HG02840 (cell line): Measurements from ENCODE around the gene RABGAP1.

ENCODE experiments used
- ATAC-seq: cut with Tn5 transposase; IDR thresholded peaks from one replicate; pipeline ENCODE4 v1.9.1; 2021; ENCODE audit warnings: mild to moderate bottlenecking, moderate library complexity, moderate number of reproducible peaks; ENCODE audit not compliant: unreplicated experiment, low FRiP score

The RABGAP1 gene

DNA sequence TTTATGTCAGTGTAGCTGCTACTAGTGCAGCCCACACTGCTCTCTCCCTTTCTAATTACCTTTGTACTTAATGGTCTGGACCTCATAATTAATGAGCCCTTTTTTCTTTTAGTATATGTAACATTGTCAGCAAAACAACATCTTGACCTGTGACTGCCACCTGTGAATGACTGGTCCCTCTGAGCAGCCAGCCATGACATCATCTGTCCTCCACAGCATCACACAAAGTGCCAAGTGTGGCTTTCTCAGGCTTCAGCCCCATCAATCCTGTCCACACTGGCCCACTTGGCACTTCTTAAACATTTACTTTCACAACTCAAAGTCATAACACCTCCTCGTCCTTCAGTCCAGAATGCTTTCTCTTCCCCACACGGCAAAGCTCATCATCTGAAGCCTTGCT is 197.3 kb downstream of the RABGAP1 start:
- no peak for ATAC-seq

DNA sequence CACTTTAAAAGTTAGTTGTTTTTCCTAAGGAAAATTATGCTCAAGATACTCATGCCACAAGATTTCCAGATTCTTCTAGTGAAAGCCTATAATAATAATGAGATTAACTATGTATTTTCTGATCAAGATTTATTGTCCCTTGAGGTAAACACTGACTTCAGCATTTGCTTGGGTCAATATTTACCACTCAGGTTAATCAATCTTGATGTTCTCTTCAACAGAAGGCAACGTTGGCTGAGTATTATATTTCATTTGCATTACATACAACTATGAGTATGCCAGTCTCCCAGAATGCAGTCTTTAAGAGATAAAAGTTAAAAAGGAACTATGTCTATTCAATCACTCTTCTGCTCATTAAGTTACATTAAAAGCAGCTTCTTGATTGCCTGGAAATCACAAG is 208.2 kb downstream of the RABGAP1 start:
- no peak for ATAC-seq

DNA sequence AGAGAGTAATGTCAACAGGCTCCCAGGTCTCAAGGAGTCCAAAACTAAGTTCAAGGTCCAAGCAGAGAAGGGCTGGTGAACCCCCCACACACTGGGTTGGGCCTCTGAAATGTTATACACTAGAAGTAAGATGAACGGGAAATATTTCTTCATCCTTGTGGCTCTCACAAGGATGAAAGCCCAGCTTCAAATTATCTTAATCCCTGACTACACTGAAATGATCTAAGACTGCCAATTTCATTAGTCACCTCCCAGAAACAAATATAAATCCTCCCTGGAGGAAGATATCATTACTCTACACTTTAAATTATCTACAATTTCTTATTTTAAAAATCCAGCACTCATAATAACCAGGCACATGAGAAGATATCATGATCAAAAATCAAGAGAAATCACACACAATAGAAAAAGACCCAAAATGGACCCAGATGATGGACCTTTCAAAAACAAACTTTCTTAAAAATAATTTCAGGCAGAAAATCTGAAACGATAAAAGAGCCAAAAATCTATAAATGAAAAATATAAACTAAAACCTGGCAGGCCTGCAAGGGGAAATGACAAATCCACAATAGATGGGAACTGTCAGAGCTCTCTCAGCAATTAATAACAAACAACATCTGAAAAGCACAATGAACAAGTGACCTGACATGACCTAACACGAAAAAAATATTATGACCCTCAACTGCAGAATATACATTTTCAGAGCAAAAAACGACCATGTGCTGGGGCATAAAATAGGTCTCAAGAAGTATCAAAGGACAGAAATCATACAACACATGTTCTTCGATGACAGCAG is 210.1 kb downstream of the RABGAP1 start:
- ATAC-seq = no peak
